Common myeloid progenitor, CD34-positive (primary cell): Measurements from ENCODE around the gene MB. TPM values are rescaled to one million over a fixed set of nuclear protein-coding genes. Genes with fewer than 3 reads are reported as not detected.
"Not testable (repeated sequence)": the region's sequence is repeated elsewhere in the genome, so short reads cannot be mapped to it uniquely, and the experiment has no call there.

Experiments
- CTCF ChIA-PET: fragments of 350-600 bp; sonication (Branson Sonifier 250); formaldehyde crosslinking; loops from one replicate; lab custom pipeline; 2021; ENCODE audit warnings: antibody characterized with exemption; lab: Charles Lee
- POLR2A ChIA-PET: fragments of 350-600 bp; sonication (Branson Sonifier 250); formaldehyde crosslinking; loops from one replicate; lab custom pipeline; 2021; ENCODE audit warnings: antibody characterized with exemption; lab: Charles Lee
- DNase-seq, 3 donors: peaks; one replicate each; pipeline versions ENCODE4 v3.0.0 to v3.0.0-alpha.2; 2013
- H3K27ac ChIP-seq, 2 experiments: 1 replicate in 1 of 2; 2 replicates in 1 of 2; pipeline ENCODE4 v1.7.0; 2013; ENCODE audit warnings: inconsistent platforms in 2 of 2, low read length in 2 of 2, mild to moderate bottlenecking in 2 of 2, low read depth in 1 of 2, moderate library complexity in 1 of 2; ENCODE audit not compliant: severe bottlenecking in 2 of 2, insufficient read depth in 1 of 2, poor library complexity in 1 of 2
- H3K27me3 ChIP-seq, 5 experiments: replicated peaks in 2 of 5; 1 replicate in 3 of 5; 2 replicates in 2 of 5; pipeline versions ENCODE4 v1.6.1 to v1.7.0; 2013; ENCODE audit warnings: low read length in 4 of 5, mild to moderate bottlenecking in 2 of 5, moderate library complexity in 2 of 5, inconsistent platforms in 1 of 5; ENCODE audit not compliant: insufficient read depth in 5 of 5, control insufficient read depth in 4 of 5
- H3K36me3 ChIP-seq, 4 experiments: 1 replicate in 2 of 4; 2 replicates in 2 of 4; pipeline versions ENCODE4 v1.6.1 to v1.7.0; 2013; ENCODE audit warnings: low read length in 3 of 4, control low read depth in 1 of 4, mild to moderate bottlenecking in 1 of 4; ENCODE audit not compliant: control insufficient read depth in 4 of 4, insufficient read depth in 4 of 4
- H3K4me1 ChIP-seq, 4 experiments: 1 replicate in 3 of 4; 2 replicates in 1 of 4; pipeline versions ENCODE4 v1.6.1 to v1.7.1; 2013; ENCODE audit warnings: low read length in 3 of 4, mild to moderate bottlenecking in 3 of 4, control low read depth in 1 of 4, inconsistent platforms in 1 of 4, moderate library complexity in 1 of 4; ENCODE audit not compliant: control insufficient read depth in 4 of 4, insufficient read depth in 4 of 4; ENCODE audit errors: control extremely low read depth in 1 of 4
- H3K4me3 ChIP-seq, 7 experiments: 1 replicate in 4 of 7; 2 replicates in 3 of 7; pipeline versions ENCODE4 v1.5.1 to v1.7.0; 2013; ENCODE audit warnings: mild to moderate bottlenecking in 7 of 7, low read length in 6 of 7, moderate library complexity in 6 of 7, inconsistent platforms in 2 of 7, low read depth in 2 of 7, control low read depth in 1 of 7; ENCODE audit not compliant: insufficient read depth in 4 of 7, control insufficient read depth in 1 of 7; ENCODE audit errors: extremely low read depth in 1 of 7
- H3K9me3 ChIP-seq, 5 experiments: 1 replicate in 4 of 5; 2 replicates in 1 of 5; pipeline versions ENCODE4 v1.6.1 to v1.7.1; 2013; ENCODE audit warnings: low read length in 4 of 5, mild to moderate bottlenecking in 2 of 5, inconsistent platforms in 1 of 5, low read depth in 1 of 5, moderate library complexity in 1 of 5; ENCODE audit not compliant: control insufficient read depth in 4 of 5, insufficient read depth in 2 of 5; ENCODE audit errors: control extremely low read depth in 1 of 5
- WGBS: methylation state at CpG from one replicate; pipeline ENCODE4 v1.1.5; 2013; ENCODE audit not compliant: insufficient coverage; 5-methylcytosine and 5-hydroxymethylcytosine counted together
- polyA plus RNA-seq: library from polyadenylated mRNA; unstranded; fragments of 120-200 nt; gene quantifications from one replicate; pipeline ENCODE4 v1.2.1, GENCODE V29; 2013

Gene MB
- not detected for polyA plus RNA-seq

GRCh38 chr22:35617137-35617755 is at the start of gene MB:
Gene MB, minus strand, starts transcription at chr22:35617329. Its CDS starts 72 bp downstream, at chr22:35617257.
- peaks cover 9 to 28% (median 17%) of the 10 kb centered on the region in 4 experiments for H3K4me1 ChIP-seq
- DNase-seq, result no peak
- CTCF ChIA-PET, result interaction anchor here (0.6 to 1.8 kb wide), 5 partner anchors 10 to 223 kb away, joined by 3 to 5 read pairs (median 3); no protein-coding TSS in a partner anchor
- POLR2A ChIA-PET, result no interaction called here
- H3K4me3 ChIP-seq, result no peak within 1 kb of the TSS
- no peaks in the 10 kb centered on the region for H3K36me3 ChIP-seq
- no peak within 1 kb of the TSS for H3K27ac ChIP-seq
- peaks cover 0 to 3% (median 0%) of the 10 kb centered on the region in 5 experiments for H3K27me3 ChIP-seq
- H3K9me3 ChIP-seq, result no peaks in the 10 kb centered on the region
- 89% methylated on average over 11 of the region's 16 CpGs for WGBS

DNA sequence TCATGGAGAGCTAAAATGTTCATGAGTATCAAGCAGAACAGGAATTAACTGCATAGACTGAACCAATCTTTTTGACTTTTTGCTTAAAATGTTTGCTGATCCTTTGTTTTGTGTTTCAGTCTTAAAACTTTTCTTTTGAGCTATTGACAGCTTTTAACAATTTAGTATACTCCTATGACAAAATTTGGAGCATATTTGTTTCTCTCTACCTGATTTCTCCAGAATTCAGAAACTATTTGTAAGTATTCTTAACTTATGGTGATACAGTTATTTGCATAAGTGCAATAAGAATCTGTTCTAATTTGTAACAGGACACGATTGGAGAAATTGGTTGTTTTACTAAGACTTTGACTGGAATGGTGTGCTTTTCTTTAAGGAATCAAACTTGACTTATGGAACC is 49.6 kb upstream of the MB start:
- H3K4me3 ChIP-seq, H3K27me3 ChIP-seq, CTCF ChIA-PET, H3K27ac ChIP-seq, POLR2A ChIA-PET: not testable (repeated sequence)
- Histone ChIP-seq H3K9me3 (peaks cover 0 to 19% (median 9%) of the 10 kb centered on the region in 5 experiments), H3K36me3 (peaks cover 2 to 26% (median 5%) of the 10 kb centered on the region in 4 experiments), H3K4me1 (peaks cover 2 to 15% (median 5%) of the 10 kb centered on the region in 4 experiments)
- peak in 2 of 3 donors; percentile 27 to 48 for DNase-seq
- 100% methylated on average over 1 of the region's 1 CpG for WGBS

DNA sequence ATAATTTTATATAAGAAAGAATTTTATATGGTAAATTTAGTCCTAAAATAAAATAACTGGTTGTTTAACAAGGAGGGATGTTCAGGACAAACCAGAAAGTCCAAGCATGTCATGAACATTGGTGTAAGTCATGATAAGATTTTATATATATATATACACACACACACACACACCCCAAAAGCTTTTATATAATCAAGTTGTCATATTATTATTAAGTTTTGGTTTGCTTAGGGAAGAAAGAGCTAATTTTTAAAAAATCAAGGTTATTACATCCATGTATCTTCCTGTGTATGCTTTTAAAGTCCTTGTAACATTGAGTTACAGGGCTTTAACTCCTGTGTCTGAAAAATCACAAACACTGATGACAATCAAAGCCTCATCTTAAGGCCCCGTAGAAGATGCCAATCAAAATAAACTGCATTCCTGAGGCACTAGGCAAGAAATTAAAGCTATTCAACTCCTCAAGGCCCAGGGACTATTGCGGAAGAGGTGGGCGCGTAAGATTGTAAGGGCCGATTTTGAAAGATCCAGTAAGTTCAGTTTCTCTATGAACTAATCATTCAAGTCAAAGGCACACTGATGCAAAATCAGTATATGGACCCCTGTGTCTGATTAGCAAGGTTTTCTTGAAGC is 47.9 kb upstream of the MB start:
- ChIA-PET POLR2A (no interaction called here), CTCF (no interaction called here)
- Histone ChIP-seq H3K27me3 (no peaks in the 10 kb centered on the region), H3K4me3 (peak overlapping the region in 1 of 7 experiments; percentile 19), H3K4me1 (peaks cover 10 to 31% (median 21%) of the 10 kb centered on the region in 4 experiments), H3K27ac (no peak overlapping the region), H3K9me3 (peaks cover 0 to 19% (median 9%) of the 10 kb centered on the region in 5 experiments), H3K36me3 (peaks cover 2 to 26% (median 6%) of the 10 kb centered on the region in 4 experiments)
- WGBS, result 98% methylated on average over 5 of the region's 5 CpGs
- no peak for DNase-seq

- Histone ChIP-seq H3K27ac (no peak overlapping the region), H3K4me3 (peak overlapping the region in 1 of 7 experiments; percentile 52), H3K27me3 (no peaks in the 10 kb centered on the region), H3K4me1 (peaks cover 15 to 44% (median 28%) of the 10 kb centered on the region in 4 experiments), H3K9me3 (peaks cover 0 to 29% (median 9%) of the 10 kb centered on the region in 5 experiments), H3K36me3 (peaks cover 7 to 37% (median 17%) of the 10 kb centered on the region in 4 experiments)
- ChIA-PET POLR2A (no interaction called here), CTCF (interaction anchor here (1.0 to 1.3 kb wide), 2 partner anchors 14 to 180 kb away, joined by 3 read pairs; no protein-coding TSS in a partner anchor)
- no peak for DNase-seq
- no CpG with 5 or more reads among the region's 3 CpGs for WGBS
These were observed 46.2 kb upstream of the MB start for GRCh38 chr22:35663371-35663770.

- peaks cover 0 to 29% (median 9%) of the 10 kb centered on the region in 5 experiments for H3K9me3 ChIP-seq
- ChIA-PET CTCF (interaction anchor here (1.0 to 2.8 kb wide), 4 partner anchors 14 to 180 kb away, joined by 3 to 10 read pairs (median 3); no protein-coding TSS in a partner anchor), POLR2A (no interaction called here)
- WGBS, result 100% methylated on average over 1 of the region's 2 CpGs
- H3K27me3 ChIP-seq, result no peaks in the 10 kb centered on the region
- no peak overlapping the region for H3K4me3 ChIP-seq
- H3K36me3 ChIP-seq, result peaks cover 11 to 37% (median 22%) of the 10 kb centered on the region in 4 experiments
- DNase-seq, result no peak
- H3K27ac ChIP-seq, result no peak overlapping the region
- peaks cover 15 to 44% (median 28%) of the 10 kb centered on the region in 4 experiments for H3K4me1 ChIP-seq
These were observed 45.8 kb upstream of the MB start for GRCh38 chr22:35662914-35663313.

DNA sequence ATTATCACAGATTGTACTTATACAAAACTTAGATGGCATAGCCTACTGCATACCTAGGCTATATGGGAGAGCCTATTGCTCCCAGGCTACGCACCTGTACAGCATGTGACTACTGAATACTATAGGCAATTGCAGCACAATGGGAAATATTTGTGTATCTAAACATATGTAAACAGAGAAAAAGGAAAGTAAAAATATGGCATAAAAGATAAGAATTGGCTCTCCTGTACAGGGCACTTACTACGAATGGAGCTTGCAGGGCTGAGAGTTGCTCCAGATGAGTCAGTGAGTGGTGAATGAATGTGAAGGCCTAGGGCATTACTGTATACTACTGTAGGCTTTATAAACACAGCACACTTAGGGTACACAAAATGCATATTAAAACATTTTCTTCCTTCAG is 44.3 kb upstream of the MB start:
- peak overlapping the region; percentile 97 to 98 for H3K27ac ChIP-seq
- ChIA-PET POLR2A (interaction anchor here (1.8 kb wide), 1 partner anchor 13 kb away, joined by 6 read pairs; the partner anchor contains the start of gene APOL6), CTCF (interaction anchor here (2.8 kb wide), 1 partner anchor 30 kb away, joined by 10 read pairs; no protein-coding TSS in a partner anchor)
- H3K36me3 ChIP-seq, result peaks cover 11 to 40% (median 35%) of the 10 kb centered on the region in 4 experiments
- H3K4me3 ChIP-seq, result peak overlapping the region in 1 of 7 experiments; percentile 6
- 14% methylated on average over 1 of the region's 2 CpGs for WGBS
- peaks cover 15 to 44% (median 28%) of the 10 kb centered on the region in 4 experiments for H3K4me1 ChIP-seq
- peak; percentile 43 to 84 (median 74) for DNase-seq
- peaks cover 0 to 19% (median 6%) of the 10 kb centered on the region in 5 experiments for H3K9me3 ChIP-seq
- no peaks in the 10 kb centered on the region for H3K27me3 ChIP-seq
